NT2/D1 (cell line): ENCODE measurements around the gene SLC9A8.

Experiments used
- SUZ12 ChIP-seq: IDR thresholded peaks from 2 replicates; pipeline ENCODE4 v1.6.1; 2011; ENCODE audit not compliant: insufficient read length, insufficient read depth; ENCODE audit errors: extremely low read depth
- YY1 ChIP-seq: IDR thresholded peaks from 2 replicates; pipeline ENCODE4 v1.6.1; 2011; ENCODE audit not compliant: insufficient read length, insufficient read depth
- ZNF274 ChIP-seq: IDR thresholded peaks from 2 replicates; pipeline ENCODE4 v1.6.1; 2011; ENCODE audit warnings: mild to moderate bottlenecking, low read depth, low read length

- TF ChIP-seq ZNF274 (no peak), SUZ12 (no peak), YY1 (no peak)
Measured at GRCh38 chr20:49768204-49769047, 44.2 kb upstream of the SLC9A8 start.
